ENCODE results near the gene IL11RA. TPM values are rescaled to one million over a fixed set of nuclear protein-coding genes. Genes with fewer than 3 reads are reported as not detected.

Gene IL11RA
- total and polyA plus RNA-seq, 9 of the 15 experiments (the other 6 are each of a cell fraction or from before 2014, with no cell fraction given) = 0.11 to 5.8 (median 2.8) TPM

DNA sequence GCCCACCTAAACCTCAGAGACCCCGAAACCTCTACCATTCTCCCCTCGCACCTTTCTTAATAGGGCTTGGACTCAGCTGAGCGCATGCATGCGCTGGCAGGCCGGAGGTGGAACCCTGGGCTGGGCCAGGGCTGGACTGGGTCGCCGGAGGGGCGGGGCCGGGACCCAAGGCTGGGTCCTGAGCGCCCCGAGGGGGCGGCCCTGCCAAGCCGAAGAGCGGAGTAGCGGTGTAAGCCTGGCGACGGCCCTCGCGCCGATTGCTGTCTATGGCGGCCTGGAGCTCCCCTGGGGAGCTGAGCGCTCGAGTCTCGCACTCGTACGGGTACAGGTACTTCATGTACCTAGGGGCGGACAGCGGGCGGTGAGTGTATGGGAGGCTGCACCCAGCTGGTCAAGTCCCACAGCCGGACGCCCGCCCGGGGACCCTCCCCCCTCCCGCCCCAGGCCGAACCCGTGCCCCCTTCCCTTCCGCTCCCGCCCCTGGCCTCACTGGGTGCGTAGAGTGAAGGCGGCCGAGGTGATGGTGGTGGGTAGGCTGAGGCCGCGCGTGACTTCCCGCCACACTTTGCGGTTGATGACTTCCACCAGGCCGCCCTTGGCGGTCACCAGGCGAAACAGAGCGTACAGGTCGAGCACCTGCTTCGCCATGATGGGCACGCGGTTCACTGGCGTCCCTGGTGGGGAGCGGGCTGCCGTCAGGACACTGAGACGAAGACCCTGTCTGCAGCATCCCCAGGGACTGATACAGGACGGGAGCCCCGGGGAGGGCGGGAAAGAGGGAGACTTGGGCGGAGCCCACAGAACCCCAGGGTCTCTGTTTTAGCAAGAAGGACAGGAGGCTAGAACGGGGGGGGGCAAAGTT, 28.4 kb upstream of the IL11RA start:
- Histone ChIP-seq H3K27me3 (ENCODE audit: control insufficient read depth in 2 of 2, insufficient read depth in 2 of 2, low read length in 2 of 2) (peaks cover 9 to 35% of the 10 kb centered on the region in 2 experiments; a peak in 4 of 5 replicates), H3K4me2 (ENCODE audit: insufficient read depth, low read length) (no peak overlapping the region), H3K27ac (ENCODE audit: extremely low read depth, low read depth, low read length) (no peak overlapping the region), H3K9me3 (replicated peaks; ENCODE audit: control insufficient read depth, insufficient read depth, low read depth, low read length) (no peaks in the 10 kb centered on the region), H4K20me1 (replicated peaks; ENCODE audit: control insufficient read depth, insufficient read depth, low read length) (no peaks in the 10 kb centered on the region), H3K36me3 (ENCODE audit: control insufficient read depth, insufficient read depth, low read length) (no peaks in the 10 kb centered on the region), H3K4me1 (replicated peaks in 1 of 2; ENCODE audit: control insufficient read depth in 2 of 2, insufficient read depth in 2 of 2, low read length in 2 of 2) (peaks cover 5 to 18% of the 10 kb centered on the region in 2 experiments; a peak in 3 of 5 replicates), H3K9me1 (ENCODE audit: control insufficient read depth, insufficient read depth, low read length) (no peaks in the 10 kb centered on the region), H2AFZ (ENCODE audit: low read depth, low read length) (no peak overlapping the region), H3K79me2 (ENCODE audit: control insufficient read depth, insufficient read depth, low read length) (no peaks in the 10 kb centered on the region; the same call in 2 of the 3 replicates), H3K9ac (ENCODE audit: insufficient read depth in 1 of 2, low read depth in 2 of 2, low read length in 2 of 2) (no peak overlapping the region), H3K4me3 (no peak overlapping the region)
- ChIA-PET POLR2A (no interaction called here), CTCF (ENCODE audit: low intra/inter-chr PET ratio) (no interaction called here)
- no peak for ATAC-seq
- 78% methylated on average over 12 of the region's 63 CpGs for WGBS (ENCODE audit: insufficient coverage, low coverage, missing lambda C conversion rate)
- DNase-seq (ENCODE audit: extremely low read depth in 1 of 4, low spot score in 3 of 4) = no peak
- in situ Hi-C loops (cut with MboI) = no loop called here
- intact Hi-C loops (cut with micrococcal nuclease) = no loop called here
- no TSS peak for BruUV-seq (replicated peaks)
- FAIRE-seq = no peak
- no peak for TF ChIP-seq KLF16 (IDR thresholded peaks at IDR 0.05)
- no peak for TF ChIP-seq PTTG1 (tag; IDR thresholded peaks at IDR 0.05; ENCODE audit: low read depth)
- no peak for TF ChIP-seq C11orf30 (IDR thresholded peaks at IDR 0.05; ENCODE audit: low read depth)
- TF ChIP-seq NEUROD1 (IDR thresholded peaks at IDR 0.05; ENCODE audit: borderline replicate concordance, low read depth, low read length, partially characterized antibody) = no peak
- no peak for TF ChIP-seq HDAC1 (IDR thresholded peaks at IDR 0.05)
- TF ChIP-seq, protein P1, sequence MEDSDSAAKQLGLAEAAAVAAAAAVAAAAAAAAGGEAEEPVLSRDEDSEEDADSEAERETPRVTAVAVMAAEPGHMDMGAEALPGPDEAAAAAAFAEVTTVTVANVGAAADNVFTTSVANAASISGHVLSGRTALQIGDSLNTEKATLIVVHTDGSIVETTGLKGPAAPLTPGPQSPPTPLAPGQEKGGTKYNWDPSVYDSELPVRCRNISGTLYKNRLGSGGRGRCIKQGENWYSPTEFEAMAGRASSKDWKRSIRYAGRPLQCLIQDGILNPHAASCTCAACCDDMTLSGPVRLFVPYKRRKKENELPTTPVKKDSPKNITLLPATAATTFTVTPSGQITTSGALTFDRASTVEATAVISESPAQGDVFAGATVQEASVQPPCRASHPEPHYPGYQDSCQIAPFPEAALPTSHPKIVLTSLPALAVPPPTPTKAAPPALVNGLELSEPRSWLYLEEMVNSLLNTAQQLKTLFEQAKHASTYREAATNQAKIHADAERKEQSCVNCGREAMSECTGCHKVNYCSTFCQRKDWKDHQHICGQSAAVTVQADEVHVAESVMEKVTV (CRISPR knock-in tag; IDR thresholded peaks at IDR 0.05) = no peak
- TF ChIP-seq, protein P2, sequence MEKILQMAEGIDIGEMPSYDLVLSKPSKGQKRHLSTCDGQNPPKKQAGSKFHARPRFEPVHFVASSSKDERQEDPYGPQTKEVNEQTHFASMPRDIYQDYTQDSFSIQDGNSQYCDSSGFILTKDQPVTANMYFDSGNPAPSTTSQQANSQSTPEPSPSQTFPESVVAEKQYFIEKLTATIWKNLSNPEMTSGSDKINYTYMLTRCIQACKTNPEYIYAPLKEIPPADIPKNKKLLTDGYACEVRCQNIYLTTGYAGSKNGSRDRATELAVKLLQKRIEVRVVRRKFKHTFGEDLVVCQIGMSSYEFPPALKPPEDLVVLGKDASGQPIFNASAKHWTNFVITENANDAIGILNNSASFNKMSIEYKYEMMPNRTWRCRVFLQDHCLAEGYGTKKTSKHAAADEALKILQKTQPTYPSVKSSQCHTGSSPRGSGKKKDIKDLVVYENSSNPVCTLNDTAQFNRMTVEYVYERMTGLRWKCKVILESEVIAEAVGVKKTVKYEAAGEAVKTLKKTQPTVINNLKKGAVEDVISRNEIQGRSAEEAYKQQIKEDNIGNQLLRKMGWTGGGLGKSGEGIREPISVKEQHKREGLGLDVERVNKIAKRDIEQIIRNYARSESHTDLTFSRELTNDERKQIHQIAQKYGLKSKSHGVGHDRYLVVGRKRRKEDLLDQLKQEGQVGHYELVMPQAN (IDR thresholded peaks at IDR 0.05; ENCODE audit: borderline replicate concordance) = no peak
- TF ChIP-seq GABPA (tag; conservative IDR thresholded peaks at IDR 0.05; ENCODE audit: low read depth) = no peak
- TF ChIP-seq SMARCA5 (IDR thresholded peaks at IDR 0.05) = no peak
- TF ChIP-seq ZNF644 (tag; IDR thresholded peaks at IDR 0.05; ENCODE audit: low read depth) = no peak
- TF ChIP-seq MXI1 (IDR thresholded peaks at IDR 0.05; ENCODE audit: low read depth, low read length) = no peak
- no peak for TF ChIP-seq SMARCC2 (IDR thresholded peaks at IDR 0.05; ENCODE audit: low read depth)
- TF ChIP-seq L3MBTL2 (IDR thresholded peaks at IDR 0.05) = no peak
- TF ChIP-seq SRF (CRISPR knock-in tag; IDR thresholded peaks at IDR 0.05) = no peak
- TF ChIP-seq, protein P3, sequence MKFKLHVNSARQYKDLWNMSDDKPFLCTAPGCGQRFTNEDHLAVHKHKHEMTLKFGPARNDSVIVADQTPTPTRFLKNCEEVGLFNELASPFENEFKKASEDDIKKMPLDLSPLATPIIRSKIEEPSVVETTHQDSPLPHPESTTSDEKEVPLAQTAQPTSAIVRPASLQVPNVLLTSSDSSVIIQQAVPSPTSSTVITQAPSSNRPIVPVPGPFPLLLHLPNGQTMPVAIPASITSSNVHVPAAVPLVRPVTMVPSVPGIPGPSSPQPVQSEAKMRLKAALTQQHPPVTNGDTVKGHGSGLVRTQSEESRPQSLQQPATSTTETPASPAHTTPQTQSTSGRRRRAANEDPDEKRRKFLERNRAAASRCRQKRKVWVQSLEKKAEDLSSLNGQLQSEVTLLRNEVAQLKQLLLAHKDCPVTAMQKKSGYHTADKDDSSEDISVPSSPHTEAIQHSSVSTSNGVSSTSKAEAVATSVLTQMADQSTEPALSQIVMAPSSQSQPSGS (CRISPR knock-in tag; IDR thresholded peaks at IDR 0.05) = no peak
